ENCODE results near the gene FNBP1. TPM values are rescaled to one million over a fixed set of nuclear protein-coding genes. Genes with fewer than 3 reads are reported as not detected.
"Not testable (repeated sequence)": the region's sequence is repeated elsewhere in the genome, so short reads cannot be mapped to it uniquely, and the experiment has no call there.

FNBP1 gene
- total and polyA plus RNA-seq, 2 of the 8 experiments (the other 6 are each of a cell fraction or from before 2014, with no cell fraction given), result 7.2 to 40.9 TPM

- not testable (repeated sequence) for H3K9me3 ChIP-seq (ENCODE audit: insufficient read depth in 2 of 2, low read depth in 1 of 2, low read length in 1 of 2); H2BK120ac ChIP-seq (replicated peaks; ENCODE audit: low read depth, low read length); H3K27me3 ChIP-seq (replicated peaks in 1 of 4; ENCODE audit: control insufficient read depth in 3 of 4, extremely low read depth in 1 of 4, insufficient read depth in 3 of 4, low read length in 3 of 4); H2BK12ac ChIP-seq (ENCODE audit: low read depth, low read length); H2BK20ac ChIP-seq (ENCODE audit: low read length); H3K79me1 ChIP-seq (ENCODE audit: low read depth, low read length); H4K91ac ChIP-seq (replicated peaks; ENCODE audit: insufficient read length, low read length); H3K23me2 ChIP-seq (ENCODE audit: low read depth, low read length); H3K9ac ChIP-seq (replicated peaks in 1 of 4; ENCODE audit: extremely low read depth in 1 of 4, low read depth in 3 of 4, low read length in 3 of 4); H4K20me1 ChIP-seq (replicated peaks in 1 of 2; ENCODE audit: control insufficient read depth in 1 of 2, insufficient read depth in 2 of 2, low read length in 2 of 2); H3K27ac ChIP-seq (ENCODE audit: low read depth, low read length); H3K4me3 ChIP-seq (ENCODE audit: extremely low read depth in 1 of 4, insufficient read depth in 2 of 4, low read depth in 3 of 4, low read length in 4 of 4); H4K5ac ChIP-seq (ENCODE audit: insufficient read length, low read depth, low read length); H3K4me2 ChIP-seq (ENCODE audit: insufficient read depth in 1 of 2, low read depth in 2 of 2, low read length in 2 of 2); H2BK15ac ChIP-seq (ENCODE audit: low read length); H2BK5ac ChIP-seq (ENCODE audit: low read depth, low read length); FAIRE-seq; H3K4ac ChIP-seq (replicated peaks; ENCODE audit: insufficient read length, low read depth, low read length); H3K36me3 ChIP-seq (ENCODE audit: control insufficient read depth in 2 of 4, insufficient read depth in 4 of 4, low read length in 3 of 4); H3K14ac ChIP-seq (ENCODE audit: insufficient read length); H4K8ac ChIP-seq (ENCODE audit: extremely low read depth, insufficient read depth, low read length); H3K4me1 ChIP-seq (replicated peaks in 1 of 4; ENCODE audit: control insufficient read depth in 3 of 4, insufficient read depth in 4 of 4, low read length in 3 of 4); H2AFZ ChIP-seq (ENCODE audit: low read length); H3K18ac ChIP-seq (ENCODE audit: extremely low read depth, low read length); H2AK5ac ChIP-seq (ENCODE audit: low read depth, low read length); DNase-seq (ENCODE audit: low read depth in 1 of 2, low spot score in 2 of 2); H3K79me2 ChIP-seq (ENCODE audit: control insufficient read depth in 1 of 2, insufficient read depth in 2 of 2, low read length in 2 of 2); H3K56ac ChIP-seq (replicated peaks; ENCODE audit: insufficient read length, low read depth, low read length); H3K23ac ChIP-seq (ENCODE audit: insufficient read length)
- ChIA-PET POLR2A (ENCODE audit: partially characterized antibody) (interaction anchor here (0.7 to 1.2 kb wide), 2 partner anchors 13 to 32 kb away, joined by 3 read pairs; no protein-coding TSS in a partner anchor), CTCF (ENCODE audit: partially characterized antibody) (interaction anchor here (0.6 kb wide), 2 partner anchors 75 to 123 kb away, joined by 3 to 4 read pairs; no protein-coding TSS in a partner anchor)
- 91% methylated on average over 8 of the region's 8 CpGs; no CpG with 5 or more reads in 1 of the 2 experiments for WGBS, 2 experiments (ENCODE audit: extremely low coverage in 1 of 2, insufficient coverage in 1 of 2, insufficient read length in 1 of 2, insufficient replicate concordance in 2 of 2, low coverage in 1 of 2, low lambda C conversion rate in 2 of 2, missing lambda C conversion rate in 1 of 2)
Measured at GRCh38 chr9:130017510-130017909, 25.5 kb downstream of the FNBP1 start.
